D721Med (cell line): ENCODE measurements around the gene HBG1.

Experiments
- DNase-seq: peaks from one replicate; pipeline ENCODE4 v3.0.0; 2011; ENCODE audit warnings: low spot score; ENCODE audit not compliant: insufficient read length
- FAIRE-seq: peaks from 2 replicates; lab custom pipeline; 2011; peaks lifted over from hg19 to GRCh38; lab: Jason Lieb, UNC
- TF ChIP-seq, protein P1 (sequence below): IDR thresholded peaks from 2 replicates; pipeline ENCODE4 v1.5.1; 2012; ENCODE audit warnings: mild to moderate bottlenecking, control low read depth; ENCODE audit not compliant: insufficient read depth; ENCODE audit errors: missing control alignments

HBG1 gene

GRCh38 chr11:5238486-5238885 is 11.2 kb downstream of the HBG1 start:
- DNase-seq (no peak), FAIRE-seq (no peak)
- TF ChIP-seq, protein P1, sequence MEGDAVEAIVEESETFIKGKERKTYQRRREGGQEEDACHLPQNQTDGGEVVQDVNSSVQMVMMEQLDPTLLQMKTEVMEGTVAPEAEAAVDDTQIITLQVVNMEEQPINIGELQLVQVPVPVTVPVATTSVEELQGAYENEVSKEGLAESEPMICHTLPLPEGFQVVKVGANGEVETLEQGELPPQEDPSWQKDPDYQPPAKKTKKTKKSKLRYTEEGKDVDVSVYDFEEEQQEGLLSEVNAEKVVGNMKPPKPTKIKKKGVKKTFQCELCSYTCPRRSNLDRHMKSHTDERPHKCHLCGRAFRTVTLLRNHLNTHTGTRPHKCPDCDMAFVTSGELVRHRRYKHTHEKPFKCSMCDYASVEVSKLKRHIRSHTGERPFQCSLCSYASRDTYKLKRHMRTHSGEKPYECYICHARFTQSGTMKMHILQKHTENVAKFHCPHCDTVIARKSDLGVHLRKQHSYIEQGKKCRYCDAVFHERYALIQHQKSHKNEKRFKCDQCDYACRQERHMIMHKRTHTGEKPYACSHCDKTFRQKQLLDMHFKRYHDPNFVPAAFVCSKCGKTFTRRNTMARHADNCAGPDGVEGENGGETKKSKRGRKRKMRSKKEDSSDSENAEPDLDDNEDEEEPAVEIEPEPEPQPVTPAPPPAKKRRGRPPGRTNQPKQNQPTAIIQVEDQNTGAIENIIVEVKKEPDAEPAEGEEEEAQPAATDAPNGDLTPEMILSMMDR = no peak

- DNase-seq = no peak
- TF ChIP-seq, protein P1 = no peak
- no peak for FAIRE-seq
Measured at GRCh38 chr11:5237420-5237819, 12.2 kb downstream of the HBG1 start.

DNA sequence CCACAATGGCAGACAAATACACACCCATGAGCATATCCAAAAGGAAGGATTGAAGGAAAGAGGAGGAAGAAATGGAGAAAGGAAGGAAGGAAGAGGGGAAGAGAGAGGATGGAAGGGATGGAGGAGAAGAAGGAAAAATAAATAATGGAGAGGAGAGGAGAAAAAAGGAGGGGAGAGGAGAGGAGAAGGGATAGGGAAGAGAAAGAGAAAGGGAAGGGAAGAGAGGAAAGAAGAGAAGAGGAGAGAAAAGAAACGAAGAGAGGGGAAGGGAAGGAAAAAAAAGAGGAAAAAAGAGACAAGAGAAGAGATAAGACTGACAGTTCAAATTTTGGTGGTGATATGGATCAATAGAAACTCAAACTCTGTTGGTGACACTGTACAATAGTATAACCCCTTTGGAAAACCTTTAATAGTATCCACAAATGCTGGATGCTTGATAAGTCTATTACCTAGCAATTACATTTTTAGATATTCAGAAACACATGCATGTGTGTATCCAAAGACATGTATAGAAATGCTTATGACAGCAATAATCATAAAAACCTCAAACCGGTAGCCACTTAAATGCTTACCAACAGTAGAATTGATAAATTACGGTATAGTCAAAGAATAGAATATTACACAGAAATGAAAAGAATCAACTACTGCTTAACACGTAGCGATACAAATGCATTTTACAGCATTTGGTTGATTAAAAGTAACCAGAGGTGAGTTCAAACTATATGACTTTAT is 14.1 kb downstream of the HBG1 start:
- DNase-seq = no peak
- TF ChIP-seq, protein P1 = no peak
- no peak for FAIRE-seq

GRCh38 chr11:5234381-5234834 is 15.2 kb downstream of the HBG1 start, which contains the start of gene HBD:
HBD (minus strand) TSS chr11:5234483; CDS start chr11:5234433, 50 bp downstream.
- FAIRE-seq (no peak), DNase-seq (no peak)
- TF ChIP-seq, protein P1 = no peak

GRCh38 chr11:5233307-5233706 is 16.4 kb downstream of the HBG1 start:
- no peak for DNase-seq
- FAIRE-seq = no peak
- TF ChIP-seq, protein P1 = no peak

DNA sequence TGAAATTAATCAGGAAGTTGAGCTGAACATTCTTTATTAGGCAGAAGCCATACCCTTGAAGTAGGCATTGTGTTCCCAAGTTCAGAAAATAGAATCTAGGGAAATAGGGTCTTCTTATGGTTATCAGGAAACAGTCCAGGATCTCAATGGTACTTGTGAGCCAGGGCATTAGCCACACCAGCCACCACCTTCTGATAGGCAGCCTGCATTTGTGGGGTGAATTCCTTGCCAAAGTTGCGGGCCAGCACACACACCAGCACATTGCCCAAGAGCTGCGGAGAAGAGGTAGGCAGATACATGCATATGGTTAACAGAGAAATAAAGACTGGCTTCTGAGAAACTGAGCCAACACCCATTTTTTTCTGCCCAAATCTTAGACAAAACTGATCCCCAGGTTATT is 16.8 kb downstream of the HBG1 start:
- no peak for FAIRE-seq
- TF ChIP-seq, protein P1 = no peak
- DNase-seq = no peak

DNA sequence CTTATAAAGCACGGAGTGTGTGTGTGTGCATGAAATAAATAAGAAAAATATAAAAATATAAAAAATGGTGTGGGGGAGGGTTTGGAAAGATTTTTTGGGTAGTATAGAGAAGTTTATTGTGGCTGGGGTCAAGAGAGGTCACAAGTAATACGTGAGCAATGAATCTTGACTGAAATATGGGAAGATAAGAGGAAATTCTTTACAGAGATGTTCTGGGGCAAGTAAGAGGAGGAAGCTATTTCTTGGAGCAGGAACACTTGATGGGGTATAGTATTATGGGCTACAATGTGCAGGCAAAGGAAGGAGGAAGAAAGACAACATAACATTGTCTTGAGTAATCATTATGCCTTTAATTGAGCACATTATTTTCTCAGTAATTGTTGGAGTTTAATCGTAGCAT is 17.5 kb downstream of the HBG1 start:
- DNase-seq (no peak), FAIRE-seq (no peak)
- TF ChIP-seq, protein P1 = no peak
